ENCODE measurements around the gene ACTN1. TPM values are rescaled to one million over a fixed set of nuclear protein-coding genes. Genes with fewer than 3 reads are reported as not detected.

ACTN1 gene
- total RNA-seq, 1 experiment from 2014 or later, result 148 TPM

DNA sequence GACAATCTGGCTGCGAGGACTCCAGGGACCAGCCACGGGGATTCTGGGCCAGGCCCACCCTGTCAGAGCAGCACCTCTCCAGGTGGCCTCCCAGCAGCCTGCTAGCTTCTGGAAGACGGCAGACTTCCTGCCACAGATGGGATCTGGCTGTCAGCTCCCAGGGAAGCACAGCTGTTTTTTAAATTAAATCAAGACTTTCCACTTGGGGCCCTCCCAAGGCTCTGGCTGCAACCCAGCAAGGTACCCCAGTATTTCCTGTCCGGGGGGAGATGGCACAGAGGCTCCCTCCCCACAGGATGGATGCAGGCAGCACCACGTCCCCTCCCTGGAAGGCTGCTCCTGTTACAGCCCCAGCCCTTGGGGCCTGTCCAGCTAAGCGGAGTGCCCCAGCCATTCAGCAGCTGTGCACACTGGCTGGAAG, 56.9 kb downstream of the ACTN1 start:
- Histone ChIP-seq H3K4me3 (ENCODE audit: low read depth, low read length, poor library complexity, severe bottlenecking) (no peak overlapping the region), H3K9me3 (ENCODE audit: low read depth, low read length, poor library complexity, severe bottlenecking) (peaks cover 5% of the 10 kb centered on the region), H3K27me3 (replicated peaks; ENCODE audit: insufficient read depth, low read depth, low read length, poor library complexity) (no peaks in the 10 kb centered on the region), H3K4me1 (ENCODE audit: insufficient read depth, low read length, poor library complexity, severe bottlenecking) (peaks cover 17% of the 10 kb centered on the region), H3K27ac (ENCODE audit: low read depth, low read length, poor library complexity, severe bottlenecking) (peak overlapping the region; percentile 51), H3K36me3 (ENCODE audit: insufficient read depth, low read length, poor library complexity, severe bottlenecking) (peaks cover 24% of the 10 kb centered on the region)
- intact Hi-C loops (cut with micrococcal nuclease; ENCODE audit: unreplicated experiment), result no loop called here
- ChIA-PET POLR2A (ENCODE audit: low non-redundant PET) (no interaction called here), CTCF (no interaction called here)
- no peak for DNase-seq (ENCODE audit: low spot score)
- TF ChIP-seq EZH2 (IDR thresholded peaks at IDR 0.05; ENCODE audit: borderline replicate concordance, low read depth, low read length, poor library complexity, severe bottlenecking), result no peak
- TF ChIP-seq, protein P1, sequence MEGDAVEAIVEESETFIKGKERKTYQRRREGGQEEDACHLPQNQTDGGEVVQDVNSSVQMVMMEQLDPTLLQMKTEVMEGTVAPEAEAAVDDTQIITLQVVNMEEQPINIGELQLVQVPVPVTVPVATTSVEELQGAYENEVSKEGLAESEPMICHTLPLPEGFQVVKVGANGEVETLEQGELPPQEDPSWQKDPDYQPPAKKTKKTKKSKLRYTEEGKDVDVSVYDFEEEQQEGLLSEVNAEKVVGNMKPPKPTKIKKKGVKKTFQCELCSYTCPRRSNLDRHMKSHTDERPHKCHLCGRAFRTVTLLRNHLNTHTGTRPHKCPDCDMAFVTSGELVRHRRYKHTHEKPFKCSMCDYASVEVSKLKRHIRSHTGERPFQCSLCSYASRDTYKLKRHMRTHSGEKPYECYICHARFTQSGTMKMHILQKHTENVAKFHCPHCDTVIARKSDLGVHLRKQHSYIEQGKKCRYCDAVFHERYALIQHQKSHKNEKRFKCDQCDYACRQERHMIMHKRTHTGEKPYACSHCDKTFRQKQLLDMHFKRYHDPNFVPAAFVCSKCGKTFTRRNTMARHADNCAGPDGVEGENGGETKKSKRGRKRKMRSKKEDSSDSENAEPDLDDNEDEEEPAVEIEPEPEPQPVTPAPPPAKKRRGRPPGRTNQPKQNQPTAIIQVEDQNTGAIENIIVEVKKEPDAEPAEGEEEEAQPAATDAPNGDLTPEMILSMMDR (conservative IDR thresholded peaks at IDR 0.05; ENCODE audit: low read depth, low read length), result no peak
- no TSS peak for BruUV-seq (replicated peaks)

DNA sequence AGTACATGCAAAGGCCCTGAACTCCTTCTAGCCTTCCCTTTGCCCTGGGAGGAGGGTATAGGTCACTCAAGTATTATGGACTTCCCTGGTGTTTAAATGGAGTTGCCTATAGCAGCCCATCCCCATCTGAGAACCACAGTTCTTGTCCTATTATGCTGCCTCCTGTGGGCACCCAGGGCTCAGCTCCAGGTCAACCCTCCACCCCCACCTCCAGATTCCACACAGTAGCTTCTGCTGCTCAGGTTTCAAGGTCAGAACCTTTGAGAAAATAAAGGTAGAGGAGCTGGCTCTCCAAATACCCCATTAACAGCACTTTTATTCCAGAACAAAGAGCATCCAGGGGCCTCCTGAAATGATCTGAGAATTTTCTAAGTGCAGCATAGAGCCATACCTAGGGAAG, 57.4 kb downstream of the ACTN1 start:
- Histone ChIP-seq H3K4me3 (ENCODE audit: low read depth, low read length, poor library complexity, severe bottlenecking) (no peak overlapping the region), H3K27ac (ENCODE audit: low read depth, low read length, poor library complexity, severe bottlenecking) (no peak overlapping the region), H3K27me3 (replicated peaks; ENCODE audit: insufficient read depth, low read depth, low read length, poor library complexity) (no peaks in the 10 kb centered on the region), H3K9me3 (ENCODE audit: low read depth, low read length, poor library complexity, severe bottlenecking) (peaks cover 5% of the 10 kb centered on the region), H3K36me3 (ENCODE audit: insufficient read depth, low read length, poor library complexity, severe bottlenecking) (peaks cover 25% of the 10 kb centered on the region), H3K4me1 (ENCODE audit: insufficient read depth, low read length, poor library complexity, severe bottlenecking) (peaks cover 17% of the 10 kb centered on the region)
- ChIA-PET POLR2A (ENCODE audit: low non-redundant PET) (no interaction called here), CTCF (no interaction called here)
- intact Hi-C loops (cut with micrococcal nuclease; ENCODE audit: unreplicated experiment), result no loop called here
- TF ChIP-seq, protein P1 (conservative IDR thresholded peaks at IDR 0.05; ENCODE audit: low read depth, low read length), result no peak
- TF ChIP-seq EZH2 (IDR thresholded peaks at IDR 0.05; ENCODE audit: borderline replicate concordance, low read depth, low read length, poor library complexity, severe bottlenecking), result no peak
- DNase-seq (ENCODE audit: low spot score), result no peak
- BruUV-seq (replicated peaks), result no TSS peak

DNA sequence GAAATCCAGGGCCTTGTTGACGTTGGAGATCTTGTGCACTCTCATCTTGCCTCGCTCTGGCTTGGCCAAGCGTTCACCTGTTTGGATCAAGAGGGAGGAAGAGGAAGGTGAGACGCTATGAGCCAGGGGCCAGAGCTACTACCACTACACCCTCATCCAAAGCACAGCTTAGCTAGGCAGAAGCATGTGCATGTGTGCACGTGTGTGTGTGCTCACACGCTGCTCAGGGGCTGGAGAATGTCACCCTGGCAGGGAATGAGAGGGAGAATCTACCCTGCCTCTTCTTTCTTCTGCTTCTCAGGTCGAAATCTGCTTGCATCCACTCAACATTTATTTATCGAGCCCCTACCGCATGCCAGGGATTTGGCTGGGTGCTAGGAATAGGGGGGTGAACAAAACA, 58.1 kb downstream of the ACTN1 start:
- DNase-seq (ENCODE audit: low spot score), result no peak
- CTCF ChIA-PET, result no interaction called here
- Histone ChIP-seq H3K27me3 (replicated peaks; ENCODE audit: insufficient read depth, low read depth, low read length, poor library complexity) (no peaks in the 10 kb centered on the region), H3K27ac (ENCODE audit: low read depth, low read length, poor library complexity, severe bottlenecking) (no peak overlapping the region), H3K36me3 (ENCODE audit: insufficient read depth, low read length, poor library complexity, severe bottlenecking) (peaks cover 25% of the 10 kb centered on the region), H3K4me1 (ENCODE audit: insufficient read depth, low read length, poor library complexity, severe bottlenecking) (peaks cover 17% of the 10 kb centered on the region), H3K9me3 (ENCODE audit: low read depth, low read length, poor library complexity, severe bottlenecking) (peaks cover under 1% of the 10 kb centered on the region), H3K4me3 (ENCODE audit: low read depth, low read length, poor library complexity, severe bottlenecking) (no peak overlapping the region)
- intact Hi-C loops (cut with micrococcal nuclease; ENCODE audit: unreplicated experiment), result no loop called here
- no TSS peak for BruUV-seq (replicated peaks)
- no peak for TF ChIP-seq EZH2 (IDR thresholded peaks at IDR 0.05; ENCODE audit: borderline replicate concordance, low read depth, low read length, poor library complexity, severe bottlenecking)
- TF ChIP-seq, protein P1 (conservative IDR thresholded peaks at IDR 0.05; ENCODE audit: low read depth, low read length), result no peak
- POLR2A ChIA-PET (ENCODE audit: low non-redundant PET), result no interaction called here
